Measurements from ENCODE around the gene AUNIP.

AUNIP gene

DNA sequence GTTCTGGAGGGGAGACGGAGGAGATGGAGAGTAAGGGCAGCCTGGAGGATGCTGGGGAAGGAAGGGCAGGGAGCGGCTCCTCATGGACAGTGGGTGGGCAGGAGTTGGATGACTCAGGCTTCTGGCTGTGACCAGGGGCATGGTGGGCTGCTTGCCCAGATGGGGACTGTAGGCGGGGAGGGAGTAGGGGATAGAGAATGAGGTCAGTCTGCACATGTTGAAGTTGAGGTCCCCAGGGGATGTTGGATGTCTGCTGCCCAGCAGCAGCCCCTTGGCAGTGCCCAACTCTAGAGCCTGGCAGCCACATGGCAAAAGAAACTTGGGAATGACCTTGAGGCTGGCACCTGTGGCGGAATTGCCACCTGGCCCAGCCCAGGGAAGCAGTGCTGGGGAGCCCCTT is 52.8 kb downstream of the AUNIP start:
- no peak for DNase-seq

DNA sequence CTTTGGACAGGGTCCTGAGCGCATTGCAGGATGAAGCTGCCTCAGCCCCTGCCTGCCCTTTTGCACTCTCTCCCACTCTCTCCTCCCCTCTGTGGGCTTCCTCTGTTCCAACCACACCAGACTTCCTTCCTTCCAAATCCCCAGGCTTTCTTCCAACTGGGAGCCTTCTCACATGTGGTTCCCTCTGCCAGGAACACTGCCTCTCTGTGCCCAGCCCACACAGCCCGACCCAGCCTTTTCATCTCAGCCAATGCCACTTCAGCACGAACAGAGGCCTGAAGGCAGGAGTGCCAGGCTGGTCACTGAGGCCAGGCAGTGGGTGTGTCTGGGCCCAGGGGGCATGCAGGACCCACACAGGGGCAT is 53.4 kb downstream of the AUNIP start:
- DNase-seq = no peak

DNA sequence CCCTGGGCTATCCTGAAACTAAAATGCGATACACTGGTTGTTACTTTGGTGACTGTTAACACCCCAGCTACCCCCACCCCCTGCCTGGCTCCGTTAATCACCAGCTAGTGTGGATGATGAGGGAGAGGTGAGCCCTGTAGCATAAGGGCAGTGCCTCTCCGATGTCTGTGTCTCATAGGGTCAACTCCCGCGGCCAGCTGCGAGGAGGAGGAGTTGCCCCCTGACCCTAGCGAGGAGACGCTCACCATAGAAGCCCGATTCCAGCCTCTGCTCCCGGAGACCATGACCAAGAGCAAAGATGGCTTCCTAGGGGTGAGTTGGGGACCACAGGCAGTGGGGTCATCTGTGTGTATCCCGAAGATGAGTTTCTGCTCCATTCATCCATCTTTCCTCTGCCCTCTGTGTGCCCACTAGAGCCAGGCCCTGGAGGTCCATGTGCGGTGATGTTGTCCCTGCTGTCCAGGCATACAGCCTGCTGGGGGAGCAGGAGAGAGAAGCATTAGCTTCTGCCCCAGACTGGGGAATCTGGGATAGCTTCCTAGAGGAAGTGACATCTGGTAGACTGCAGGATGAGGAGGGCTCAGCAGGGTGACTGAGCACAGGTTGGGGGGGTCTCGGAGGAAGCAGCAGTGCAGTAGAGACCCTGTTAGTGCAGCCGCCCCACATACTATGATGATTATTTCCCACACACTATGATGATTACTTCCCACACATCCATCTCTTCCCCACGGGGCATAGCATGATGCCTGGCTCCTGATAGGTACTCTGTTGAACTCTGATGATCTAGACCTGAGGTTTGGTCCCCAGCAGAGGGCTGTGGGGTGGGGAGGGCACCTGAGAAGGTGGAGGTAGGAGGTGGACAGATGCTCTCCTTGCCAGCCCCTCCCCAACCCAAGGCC is 54.0 kb downstream of the AUNIP start:
- no peak for DNase-seq

DNA sequence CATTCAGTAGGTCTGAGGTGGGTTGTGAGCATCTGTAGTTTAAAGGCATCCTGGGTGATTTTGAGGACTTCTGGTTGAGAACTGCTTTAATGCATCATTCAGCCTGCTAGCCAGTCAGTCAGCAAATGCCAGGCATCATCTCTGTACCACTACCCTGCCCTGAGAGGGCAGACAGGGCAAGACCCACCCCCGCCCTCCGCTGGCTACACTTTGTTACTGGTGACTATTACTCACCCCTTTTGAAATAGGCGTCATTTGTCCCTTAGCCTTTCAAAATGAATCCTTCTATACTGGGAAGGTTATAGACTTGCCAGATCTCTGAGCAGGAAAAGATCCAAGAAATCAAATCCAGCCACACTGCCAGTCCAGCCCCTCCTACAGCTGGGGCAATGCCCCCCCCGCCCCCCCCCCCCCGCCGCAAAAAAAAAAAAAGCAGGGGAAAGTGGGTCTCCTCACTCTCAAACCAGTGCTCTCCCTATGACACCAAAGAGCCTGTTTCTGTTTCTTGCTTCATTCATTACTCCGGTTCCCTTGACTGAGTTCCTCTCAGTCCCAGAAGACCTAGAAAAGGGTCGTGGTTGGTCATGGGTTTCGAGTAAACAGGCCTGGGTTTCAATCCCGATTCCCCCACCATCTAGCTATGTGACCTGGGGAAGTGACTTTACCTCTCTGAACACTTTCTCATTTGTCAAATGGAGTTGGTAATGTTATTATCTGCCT is 54.9 kb downstream of the AUNIP start:
- no peak for DNase-seq

DNA sequence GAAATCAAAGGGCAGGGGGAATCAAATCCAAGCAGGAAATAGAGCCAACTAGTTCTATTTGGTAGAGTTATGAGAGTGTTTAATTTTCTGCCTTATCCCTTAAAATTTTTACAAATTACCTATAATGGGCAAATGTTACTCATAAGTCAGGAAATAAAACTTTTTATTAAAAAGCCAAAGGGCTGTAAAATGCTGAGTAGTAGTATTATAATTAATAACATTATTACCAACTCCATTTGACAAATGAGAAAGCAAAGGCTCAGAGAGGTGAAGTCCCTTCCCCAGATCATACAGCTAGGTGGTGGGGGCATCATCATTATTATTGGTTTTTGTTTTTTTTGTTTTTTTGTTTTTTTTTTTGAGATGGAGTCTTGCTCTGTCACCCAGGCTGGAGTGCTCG is 55.9 kb downstream of the AUNIP start:
- no peak for DNase-seq

DNA sequence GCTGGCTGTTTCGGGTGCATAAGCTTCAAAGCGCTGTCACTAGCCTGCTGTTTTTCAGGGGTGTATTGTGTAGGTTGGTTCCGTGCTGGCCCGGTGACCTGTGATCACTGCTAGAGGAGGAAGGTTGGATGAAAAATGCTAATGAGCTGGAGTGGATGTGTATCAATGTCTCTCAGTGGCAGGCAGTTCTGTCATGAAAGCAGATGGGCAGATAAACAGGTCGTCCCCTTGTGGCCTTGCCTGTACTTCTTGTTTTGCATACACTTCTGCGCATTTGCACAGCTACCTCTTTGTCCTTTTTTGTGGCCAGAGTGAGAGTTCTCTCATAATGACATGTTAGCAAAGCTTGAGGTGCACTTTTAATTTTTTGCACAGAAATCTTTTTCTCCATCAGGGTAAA is 56.3 kb downstream of the AUNIP start:
- no peak for DNase-seq

DNA sequence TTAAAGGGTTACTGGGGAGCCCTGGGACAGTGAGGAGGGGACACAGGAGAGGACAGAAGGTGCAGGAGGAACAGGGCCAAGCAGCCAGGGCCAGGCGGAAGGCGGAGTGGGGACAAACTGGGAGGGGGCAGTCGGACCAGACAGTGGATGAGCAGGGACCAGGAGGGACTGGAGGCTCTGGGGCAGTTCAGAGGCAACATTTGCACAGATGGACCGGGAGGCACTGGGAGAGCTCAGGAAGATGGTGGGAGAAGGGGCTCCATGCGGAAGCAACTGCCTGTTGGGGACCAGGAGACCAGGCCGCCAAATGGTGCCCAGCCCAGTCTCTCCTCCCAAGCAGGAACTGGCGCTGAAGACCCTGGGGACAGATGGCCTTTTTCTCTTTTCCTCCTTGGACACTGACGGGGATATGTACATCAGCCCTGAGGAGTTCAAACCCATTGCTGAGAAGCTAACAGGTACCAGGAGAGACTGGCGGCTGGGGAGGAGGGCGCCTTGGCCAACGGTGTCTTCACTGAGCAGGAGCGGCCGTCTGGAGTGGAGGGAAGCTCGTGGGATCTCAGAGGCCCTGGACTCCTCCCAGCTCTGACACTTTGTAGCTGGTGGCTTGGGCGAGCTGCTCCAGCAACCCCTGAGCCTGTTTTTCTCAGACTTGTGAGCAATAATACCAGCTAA is 58.4 kb downstream of the AUNIP start:
- no peak for DNase-seq

DNA sequence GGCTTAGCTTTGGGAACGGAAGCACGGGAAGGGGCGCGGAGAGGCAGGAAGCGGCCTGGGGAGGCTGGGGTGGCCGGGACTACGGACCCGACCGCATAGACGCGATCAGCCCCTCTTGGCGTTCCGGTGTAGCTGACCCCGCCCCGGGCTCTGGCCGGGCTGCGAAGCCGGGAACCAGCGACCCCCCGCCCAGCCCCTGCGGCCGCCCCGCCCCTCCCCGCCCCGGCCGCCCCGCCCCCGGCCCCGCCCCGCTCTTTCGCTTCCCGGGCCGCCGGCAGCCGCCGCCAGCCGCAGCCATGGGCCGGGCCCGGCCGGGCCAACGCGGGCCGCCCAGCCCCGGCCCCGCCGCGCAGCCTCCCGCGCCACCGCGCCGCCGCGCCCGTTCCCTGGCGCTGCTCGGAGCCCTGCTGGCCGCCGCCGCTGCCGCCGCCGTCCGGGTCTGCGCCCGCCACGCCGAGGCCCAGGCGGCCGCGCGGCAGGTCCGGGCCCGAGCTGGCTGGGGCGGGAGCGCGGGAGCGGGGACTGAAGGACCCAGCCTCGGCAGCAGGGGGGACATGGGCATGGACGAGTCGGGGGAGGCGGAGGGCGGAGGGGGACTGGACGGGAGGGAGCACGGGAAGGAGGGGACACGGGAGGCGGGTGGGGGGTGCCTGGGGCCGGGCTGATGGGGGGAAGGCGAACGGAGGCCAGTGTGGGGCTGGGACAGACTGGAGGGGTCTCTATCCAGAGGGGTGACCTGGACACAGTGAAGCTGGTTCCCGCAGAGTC is 59.1 kb downstream of the AUNIP start, which contains the start of gene SELENON:
Gene SELENON, plus strand, starts transcription at position 259 of the 768 bp plus-strand sequence. Its CDS starts 38 bp downstream, at position 297.
- DNase-seq = no peak

DNA sequence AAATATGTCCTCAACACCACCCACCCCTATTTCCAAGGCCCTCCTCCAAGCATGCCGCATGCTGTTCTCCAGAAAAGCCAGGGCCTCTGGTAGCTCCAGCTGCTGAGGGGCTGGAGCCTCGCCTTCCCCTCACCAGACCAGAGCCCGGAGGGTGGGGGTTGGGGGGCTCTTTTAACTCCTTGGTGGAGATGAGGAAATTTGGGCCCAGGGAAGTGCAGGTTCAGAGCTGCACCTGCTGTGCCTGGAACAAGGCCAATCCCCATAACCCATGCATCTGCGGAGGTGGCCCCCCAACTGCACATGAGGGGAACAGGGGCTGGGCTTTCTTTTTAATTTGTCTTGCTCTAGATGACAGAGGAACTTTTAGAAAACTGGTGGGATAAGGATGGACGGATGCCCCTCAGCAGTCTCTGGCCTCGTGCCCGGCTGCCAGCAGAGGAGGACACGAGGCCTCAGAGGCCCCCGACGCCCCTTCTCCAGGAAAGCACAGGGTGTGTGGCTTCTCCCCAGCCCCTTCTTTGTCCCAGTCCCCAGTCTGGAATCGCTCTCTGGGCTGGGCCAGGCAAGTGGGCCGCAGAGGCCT is 59.8 kb downstream of the AUNIP start:
- no peak for DNase-seq

DNA sequence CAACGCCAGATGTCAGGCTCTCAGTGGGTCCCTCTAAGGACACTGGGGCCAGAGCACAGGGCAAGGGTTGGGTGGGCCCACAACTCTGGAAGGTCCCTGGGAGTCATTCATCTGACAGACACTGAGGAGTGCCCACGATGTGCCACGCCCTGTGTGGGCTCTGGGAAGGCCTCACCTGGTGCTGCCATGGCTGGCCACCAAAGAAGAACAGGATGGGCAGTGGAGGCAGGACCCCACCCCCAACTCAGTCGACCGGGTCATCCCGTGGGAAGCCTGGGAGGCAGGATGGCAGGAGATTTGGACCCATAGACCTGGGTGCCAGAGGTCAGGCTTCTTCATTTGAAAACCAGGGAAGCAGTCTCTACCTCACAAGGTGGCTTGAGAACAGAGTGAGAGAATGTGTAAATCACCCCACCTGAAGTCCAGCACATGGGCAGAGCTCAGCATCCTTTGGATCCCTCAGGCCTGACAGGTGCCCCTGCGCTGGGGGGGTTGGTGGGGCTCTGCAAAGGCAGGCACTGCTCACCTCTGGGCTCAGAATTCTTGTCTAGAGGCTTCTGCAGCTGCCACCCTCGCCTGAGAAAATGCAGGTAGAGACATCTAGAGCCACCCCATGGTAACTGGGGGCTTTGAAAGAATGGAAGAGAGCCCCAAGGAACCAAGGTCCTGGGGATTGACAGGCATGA is 60.4 kb downstream of the AUNIP start:
- no peak for DNase-seq

DNA sequence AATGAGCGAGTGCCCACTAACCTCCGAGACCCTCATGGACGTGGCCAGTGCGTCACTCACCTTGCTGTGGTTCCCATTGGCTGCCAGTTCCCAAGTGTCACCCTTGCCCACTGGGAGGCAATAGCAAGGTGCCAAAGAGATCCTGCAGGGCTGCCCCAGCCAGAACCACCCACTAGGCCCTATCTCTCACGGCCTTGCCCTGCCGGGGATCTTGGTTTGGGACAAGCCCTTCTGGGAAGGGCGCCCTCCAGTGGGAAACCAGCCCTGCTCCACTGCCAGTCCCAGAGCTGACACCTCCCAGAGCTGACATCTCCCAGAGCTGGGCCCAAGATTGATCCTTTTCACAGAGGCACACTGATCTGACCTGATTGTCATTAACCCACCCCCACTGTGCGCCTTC is 61.3 kb downstream of the AUNIP start:
- no peak for DNase-seq

DNA sequence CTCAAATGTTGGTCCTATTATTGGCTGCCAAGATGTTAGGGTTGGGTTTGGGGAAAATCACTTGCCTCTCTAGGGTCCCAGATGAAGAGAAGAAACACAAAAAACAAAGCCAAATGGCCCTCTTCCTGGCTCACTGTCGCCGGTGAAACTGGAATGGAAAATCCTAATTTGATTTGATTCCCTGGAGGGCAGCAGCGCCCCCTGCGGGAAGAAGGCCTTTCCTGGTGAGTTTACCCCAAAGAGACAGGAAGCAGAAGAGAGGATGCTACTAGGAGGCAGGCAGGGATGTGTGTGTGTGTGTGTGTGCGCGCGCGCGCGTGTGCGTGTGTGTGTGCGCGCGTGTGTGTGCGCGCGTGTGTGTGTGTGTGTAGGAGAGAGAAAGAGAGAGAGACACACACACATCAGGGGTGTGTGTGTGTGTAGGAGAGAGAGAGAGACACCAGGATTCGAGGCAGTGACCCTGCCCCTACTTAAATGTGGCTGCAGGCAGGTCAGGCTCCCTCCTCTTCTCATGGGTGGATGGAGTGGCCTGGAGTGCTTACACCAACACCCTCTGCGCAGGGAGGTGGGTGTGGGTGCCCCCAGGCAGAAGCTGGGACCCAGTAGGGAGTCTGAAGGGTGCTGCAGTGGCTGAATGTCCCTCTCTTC is 62.3 kb downstream of the AUNIP start:
- DNase-seq = peak; percentile 44

DNA sequence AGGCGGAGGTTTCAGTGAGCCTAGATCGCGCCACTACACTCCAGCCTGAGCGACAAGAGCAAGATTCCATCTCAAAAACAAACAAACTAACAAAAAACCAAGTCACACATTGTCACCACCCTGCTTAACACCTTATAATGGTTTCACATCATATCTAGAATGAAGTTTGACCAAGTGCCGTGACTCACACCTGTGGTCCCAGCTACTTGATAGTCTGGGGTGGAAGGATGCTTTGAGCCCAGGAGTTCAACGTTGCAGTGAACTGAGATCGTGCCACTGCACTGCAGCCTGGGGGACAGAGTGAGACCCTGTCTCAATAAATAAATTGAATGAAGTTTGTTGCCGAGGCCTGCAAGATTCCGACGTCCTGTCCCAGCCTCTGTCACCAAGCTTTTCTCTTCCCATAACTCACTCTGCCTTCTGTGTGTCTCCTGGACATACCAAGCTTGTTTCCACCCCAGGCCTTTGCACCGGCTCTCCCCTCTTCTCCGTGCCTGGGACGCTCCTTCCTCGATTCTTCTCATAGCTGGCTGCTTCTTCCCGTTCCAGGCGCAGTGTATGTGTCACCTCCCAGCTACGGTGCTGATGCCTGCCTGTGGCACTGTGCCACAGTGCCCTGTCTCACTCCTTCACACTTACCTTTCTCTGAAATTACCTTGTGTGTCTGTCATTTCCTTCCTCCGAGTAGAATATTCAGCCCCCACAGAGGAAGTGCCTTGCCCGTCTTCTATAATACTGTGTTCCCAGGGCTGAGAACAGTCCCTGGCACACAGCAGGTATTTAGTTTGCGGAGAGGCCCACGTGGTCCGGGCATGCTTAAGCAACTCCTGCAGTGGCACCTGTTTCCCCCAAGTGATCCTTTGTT is 63.1 kb downstream of the AUNIP start:
- DNase-seq = no peak

DNA sequence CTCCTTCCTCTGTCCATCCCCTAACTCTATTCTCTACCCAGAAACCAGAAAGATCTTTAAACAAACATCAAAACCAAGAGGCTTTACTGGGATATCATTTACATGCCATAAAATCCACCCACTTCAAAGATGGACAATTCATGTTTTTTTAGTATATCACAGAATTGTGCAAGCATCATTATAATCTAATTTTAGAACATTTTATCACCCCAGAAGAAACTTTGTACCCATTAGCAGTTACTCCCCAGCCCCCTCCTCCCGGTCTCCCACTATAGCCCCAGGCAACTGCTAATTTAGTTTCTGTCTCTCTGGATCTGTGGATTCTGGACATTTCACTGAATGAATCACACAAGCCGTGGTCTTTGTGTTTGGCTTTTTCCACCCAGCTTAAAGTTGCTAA is 64.0 kb downstream of the AUNIP start:
- no peak for DNase-seq

DNA sequence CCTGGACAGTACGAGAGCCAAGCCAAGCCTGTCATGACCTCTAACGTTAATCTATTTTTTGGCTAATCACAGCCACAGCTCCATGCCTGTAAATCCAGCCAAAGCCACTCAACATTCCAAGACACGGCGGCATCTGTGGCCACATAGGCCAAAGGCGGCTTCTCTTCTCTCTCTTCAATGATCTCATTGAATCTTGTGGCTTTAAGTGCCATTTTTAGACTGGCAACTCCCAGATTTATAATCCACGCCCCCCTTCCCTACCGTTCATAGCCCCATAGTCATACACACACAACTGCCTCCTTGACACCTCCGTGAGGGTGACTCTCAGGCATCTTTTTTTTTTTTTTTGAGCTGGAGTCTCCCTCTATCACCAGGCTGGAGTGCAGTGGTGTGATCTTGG is 64.9 kb downstream of the AUNIP start:
- no peak for DNase-seq

DNA sequence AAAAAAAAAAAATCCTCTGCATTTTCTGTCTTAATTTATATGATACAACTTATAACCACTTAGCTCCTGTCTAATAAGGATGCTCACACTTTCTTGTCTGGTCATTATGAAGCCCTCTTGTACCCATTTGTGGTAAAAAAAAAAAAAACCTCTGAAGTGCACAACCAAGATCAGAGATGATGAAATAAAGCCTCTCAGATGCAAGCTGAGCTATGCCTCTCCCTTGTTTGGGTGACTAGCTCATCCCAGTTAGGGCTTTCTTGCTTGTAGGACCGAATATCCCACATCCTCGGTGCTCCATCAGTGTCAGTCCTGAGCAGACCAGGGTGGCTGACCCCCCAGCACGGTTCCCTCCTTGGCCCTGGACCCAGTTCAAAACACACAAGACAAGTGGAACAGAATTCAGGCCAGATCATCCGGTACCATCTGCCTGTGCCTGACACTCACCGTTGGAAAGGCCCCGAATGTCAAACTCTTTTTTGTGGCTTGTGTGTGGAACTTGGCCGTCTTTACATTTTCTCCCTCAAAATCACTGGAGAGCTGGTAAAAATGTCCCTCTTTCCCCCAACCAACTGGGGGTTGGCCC is 65.6 kb downstream of the AUNIP start:
- DNase-seq = no peak

DNA sequence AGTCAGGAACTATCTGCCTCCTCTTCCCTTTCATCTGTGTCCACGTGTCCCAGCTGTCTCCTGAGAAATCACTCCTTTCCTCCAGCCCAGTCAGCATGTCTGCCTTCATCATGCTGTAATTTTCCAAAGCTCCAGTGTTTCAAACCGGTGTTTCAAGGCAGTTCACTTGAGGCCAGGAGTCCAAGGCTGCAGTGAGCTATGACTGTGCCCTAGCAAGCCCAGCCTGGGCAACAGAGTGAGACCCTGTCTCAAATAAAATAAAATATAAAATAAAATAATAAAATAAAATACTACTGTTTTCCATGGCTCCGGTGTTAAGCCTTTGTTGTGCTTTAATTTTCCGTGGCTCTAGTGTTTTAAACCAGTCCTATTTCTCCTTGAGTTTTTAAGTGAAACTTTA is 67.1 kb downstream of the AUNIP start:
- no peak for DNase-seq

DNA sequence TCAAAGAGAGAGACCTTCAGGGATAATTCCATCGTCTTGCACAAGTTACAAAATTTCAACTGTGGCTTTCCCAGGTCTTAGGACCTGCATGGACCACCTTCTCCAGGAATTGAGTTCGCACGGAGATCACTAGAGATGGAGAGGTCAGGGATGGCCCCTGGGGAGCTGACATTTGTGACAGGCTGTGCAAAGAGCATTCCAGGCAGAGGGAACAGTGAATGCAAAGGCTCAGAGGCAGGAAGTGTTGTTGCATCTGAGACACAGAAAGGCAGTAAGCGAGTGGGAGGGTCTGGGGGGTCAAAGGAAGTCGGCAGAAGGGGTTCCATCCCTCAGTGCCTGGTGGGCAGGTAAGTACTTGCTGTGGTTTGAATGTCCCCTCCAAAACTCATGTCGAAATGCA is 68.8 kb downstream of the AUNIP start:
- no peak for DNase-seq

DNA sequence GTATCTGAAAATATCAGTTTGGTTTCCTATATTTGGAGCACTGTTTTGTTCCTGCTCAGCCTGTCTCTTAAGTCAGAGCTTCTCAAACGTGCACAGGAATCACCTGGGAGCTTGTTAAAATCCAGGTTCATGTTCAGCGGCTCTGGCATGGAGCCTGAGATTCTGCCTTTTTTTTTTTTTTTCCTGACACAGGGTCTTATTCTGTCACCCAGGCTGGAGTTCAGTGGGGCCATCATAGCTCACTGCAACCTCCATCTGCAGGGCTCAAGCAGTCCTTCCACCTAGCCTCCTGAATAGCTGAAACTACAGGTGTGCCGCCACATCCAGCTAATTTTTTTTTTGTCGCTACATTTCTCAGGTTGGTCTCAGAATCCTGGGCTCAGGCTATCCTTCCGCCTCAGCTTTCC is 71.5 kb downstream of the AUNIP start:
- DNase-seq = no peak

Data from NCI-H774 (cell line).